Activated CD4-positive, alpha-beta memory T cell treated with anti-CD3 and anti-CD28 coated beads for 36 hours (primary cell): ENCODE results near the gene MAST2. TPM values are rescaled to one million over a fixed set of nuclear protein-coding genes. Genes with fewer than 3 reads are reported as not detected.
"Not testable (repeated sequence)": the region's sequence is repeated elsewhere in the genome, so short reads cannot be mapped to it uniquely, and the experiment has no call there.

Source experiments
- CTCF ChIA-PET: fragments of 350-600 bp; sonication (Branson Sonifier 250); formaldehyde crosslinking; loops from one replicate; lab custom pipeline; 2021; ENCODE audit warnings: antibody characterized with exemption, inconsistent platforms; lab: Charles Lee
- POLR2A ChIA-PET: fragments of 350-600 bp; sonication (Branson Sonifier 250); formaldehyde crosslinking; loops from one replicate; lab custom pipeline; 2021; ENCODE audit warnings: antibody characterized with exemption; lab: Charles Lee
- DNase-seq: peaks from one replicate; pipeline ENCODE4 v3.0.0-alpha.2; 2020
- H3K27ac Mint-ChIP-seq: one replicate; pipeline ENCODE4 v1.8.0; 2021; ENCODE audit warnings: mixed read lengths
- H3K27me3 Mint-ChIP-seq: one replicate; pipeline ENCODE4 v1.8.0; 2021; ENCODE audit warnings: mixed read lengths
- H3K36me3 Mint-ChIP-seq: one replicate; pipeline ENCODE4 v1.8.0; 2021; ENCODE audit warnings: mixed read lengths
- H3K4me1 Mint-ChIP-seq: one replicate; pipeline ENCODE4 v1.8.0; 2021; ENCODE audit warnings: low read depth, mixed read lengths
- H3K4me3 Mint-ChIP-seq: one replicate; pipeline ENCODE4 v1.8.0; 2021; ENCODE audit warnings: mild to moderate bottlenecking, mixed read lengths
- H3K9me3 Mint-ChIP-seq: one replicate; pipeline ENCODE4 v1.8.0; 2021; ENCODE audit warnings: mixed read lengths
- intact Hi-C: fragments of 100-400 bp; cut with micrococcal nuclease; formaldehyde crosslinking; loops from one replicate; pipeline ENCODE4 v1.15.1; 2023
- total RNA-seq, 2 experiments: library from RNA; stranded (reverse); gene quantifications; one replicate each; pipeline ENCODE4 v1.2.3, GENCODE V29; 2021

Gene MAST2
- total RNA-seq, 2 experiments from 2014 or later = 25.1 to 26.6 TPM

DNA sequence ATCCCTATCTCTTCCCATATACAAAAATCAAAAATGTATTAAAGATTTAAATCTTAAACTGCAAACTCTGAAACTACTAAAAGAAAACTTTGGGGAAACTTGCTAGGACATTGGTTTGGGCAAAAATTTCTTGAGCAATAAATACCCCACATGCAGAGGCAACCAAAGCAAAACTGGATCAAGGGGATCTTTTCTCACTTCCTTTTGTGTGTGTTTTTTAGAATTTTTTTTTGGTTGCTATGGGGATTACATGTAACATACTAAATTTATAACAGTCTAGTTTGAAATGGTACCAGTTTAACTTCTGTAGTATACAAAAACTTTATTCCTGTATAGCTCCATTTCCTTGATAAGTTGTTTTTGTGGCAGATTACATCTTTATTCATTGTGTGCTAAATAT, 16.8 kb downstream of the MAST2 start:
- H3K27me3 Mint-ChIP-seq = no peaks in the 10 kb centered on the region
- no peak overlapping the region for H3K4me3 Mint-ChIP-seq
- H3K36me3 Mint-ChIP-seq = peaks cover 14% of the 10 kb centered on the region
- CTCF ChIA-PET = no interaction called here
- no peak overlapping the region for H3K27ac Mint-ChIP-seq
- peaks cover 11% of the 10 kb centered on the region for H3K4me1 Mint-ChIP-seq
- no peaks in the 10 kb centered on the region for H3K9me3 Mint-ChIP-seq
- POLR2A ChIA-PET = no interaction called here
- intact Hi-C loops = no loop called here
- no peak for DNase-seq

DNA sequence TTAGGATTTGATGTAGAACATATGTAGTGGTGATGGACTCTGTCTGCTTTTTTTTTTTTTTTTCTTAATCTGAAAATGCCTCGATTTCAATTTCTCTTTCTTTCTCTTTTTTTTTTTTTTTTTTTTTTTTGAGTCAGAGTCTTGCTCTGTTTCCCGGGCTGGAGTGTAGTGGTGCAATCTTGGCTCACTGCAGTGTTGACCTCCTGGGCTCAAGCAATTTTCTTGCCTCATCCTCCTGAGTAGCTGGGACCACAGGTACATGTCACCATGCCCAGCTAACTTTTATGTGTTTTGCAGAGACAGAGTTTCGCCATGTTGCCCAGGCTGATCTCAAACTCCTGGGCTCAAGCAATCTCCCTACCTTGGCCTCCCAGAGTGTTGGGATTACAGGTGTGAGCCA, 17.4 kb downstream of the MAST2 start:
- intact Hi-C loops = no loop called here
- CTCF ChIA-PET = no interaction called here
- peaks cover 16% of the 10 kb centered on the region for H3K36me3 Mint-ChIP-seq
- no peaks in the 10 kb centered on the region for H3K27me3 Mint-ChIP-seq
- peaks cover 11% of the 10 kb centered on the region for H3K4me1 Mint-ChIP-seq
- POLR2A ChIA-PET = no interaction called here
- no peak overlapping the region for H3K4me3 Mint-ChIP-seq
- no peak for DNase-seq
- no peak overlapping the region for H3K27ac Mint-ChIP-seq
- no peaks in the 10 kb centered on the region for H3K9me3 Mint-ChIP-seq

DNA sequence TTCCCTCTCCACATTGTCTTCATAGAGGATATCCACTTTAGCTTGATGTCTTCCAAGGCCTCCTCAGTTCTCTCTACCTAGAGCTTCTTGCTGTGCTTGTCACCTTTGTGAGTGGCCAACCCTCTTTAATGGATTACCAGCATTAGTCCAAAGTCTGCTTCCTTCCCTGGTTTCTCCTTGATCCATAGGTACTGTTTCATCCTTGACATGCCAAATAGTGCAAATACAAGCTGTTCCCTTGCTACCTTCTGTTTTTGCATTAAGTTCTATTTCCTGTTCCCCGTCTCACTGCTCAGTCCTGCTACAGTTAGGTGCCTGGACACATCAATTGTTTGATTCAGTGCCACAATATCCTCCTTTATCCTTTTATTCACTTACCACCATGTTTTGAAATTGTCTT, 19.2 kb downstream of the MAST2 start:
- no peak overlapping the region for H3K27ac Mint-ChIP-seq
- H3K27me3 Mint-ChIP-seq = no peaks in the 10 kb centered on the region
- H3K4me3 Mint-ChIP-seq = no peak overlapping the region
- ChIA-PET POLR2A (no interaction called here), CTCF (no interaction called here)
- intact Hi-C loops = no loop called here
- peaks cover 11% of the 10 kb centered on the region for H3K4me1 Mint-ChIP-seq
- no peak for DNase-seq
- H3K9me3 Mint-ChIP-seq = no peaks in the 10 kb centered on the region
- peaks cover 21% of the 10 kb centered on the region for H3K36me3 Mint-ChIP-seq

DNA sequence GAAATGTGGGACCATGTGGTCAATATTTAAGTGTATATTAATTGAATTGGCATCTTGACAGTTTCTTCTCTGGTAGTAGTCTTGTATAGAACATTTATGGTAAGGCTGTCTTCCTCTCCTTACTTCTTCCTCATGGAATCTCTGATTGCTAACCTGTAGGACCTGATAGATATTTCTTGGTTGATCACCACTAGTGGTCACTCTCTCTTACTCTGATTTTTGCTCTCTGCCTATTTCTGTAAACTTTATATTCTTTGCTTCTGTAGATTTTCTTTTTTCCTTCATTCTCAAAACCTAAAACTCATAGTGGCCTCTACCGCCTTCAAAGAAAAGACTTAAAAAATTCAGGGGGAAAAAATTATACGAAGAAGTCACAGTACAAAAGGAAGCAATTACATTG, 21.2 kb downstream of the MAST2 start:
- Mint-ChIP-seq H3K4me1 (peaks cover 9% of the 10 kb centered on the region), H3K4me3 (no peak overlapping the region), H3K27ac (no peak overlapping the region), H3K9me3 (no peaks in the 10 kb centered on the region), H3K27me3 (no peaks in the 10 kb centered on the region), H3K36me3 (peaks cover 25% of the 10 kb centered on the region)
- POLR2A ChIA-PET = no interaction called here
- intact Hi-C loops = no loop called here
- DNase-seq = no peak
- CTCF ChIA-PET = no interaction called here

DNA sequence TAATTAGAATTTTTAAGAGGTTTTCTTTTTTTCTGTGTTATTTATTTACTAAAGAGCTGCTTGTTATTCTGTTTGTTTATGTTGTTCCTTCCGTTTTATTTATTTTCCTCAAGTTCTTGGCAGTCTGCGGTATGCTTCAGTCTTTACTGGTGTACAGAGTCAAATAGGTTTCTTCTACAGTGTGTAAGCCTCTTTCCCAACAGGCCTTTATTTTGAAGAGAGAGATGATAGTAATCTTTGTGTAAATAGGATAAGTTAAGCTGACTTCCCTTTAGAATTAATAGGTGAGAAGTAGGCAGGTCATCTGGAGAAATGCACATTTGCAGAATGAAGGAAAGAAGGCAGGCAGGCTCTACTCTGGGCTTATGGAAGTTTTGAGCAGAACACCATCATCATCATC, 23.8 kb downstream of the MAST2 start:
- H3K27me3 Mint-ChIP-seq = no peaks in the 10 kb centered on the region
- no peak overlapping the region for H3K4me3 Mint-ChIP-seq
- H3K27ac Mint-ChIP-seq = no peak overlapping the region
- H3K36me3 Mint-ChIP-seq = peaks cover 25% of the 10 kb centered on the region
- no peaks in the 10 kb centered on the region for H3K9me3 Mint-ChIP-seq
- intact Hi-C loops = no loop called here
- no peaks in the 10 kb centered on the region for H3K4me1 Mint-ChIP-seq
- ChIA-PET CTCF (no interaction called here), POLR2A (no interaction called here)
- DNase-seq = no peak

DNA sequence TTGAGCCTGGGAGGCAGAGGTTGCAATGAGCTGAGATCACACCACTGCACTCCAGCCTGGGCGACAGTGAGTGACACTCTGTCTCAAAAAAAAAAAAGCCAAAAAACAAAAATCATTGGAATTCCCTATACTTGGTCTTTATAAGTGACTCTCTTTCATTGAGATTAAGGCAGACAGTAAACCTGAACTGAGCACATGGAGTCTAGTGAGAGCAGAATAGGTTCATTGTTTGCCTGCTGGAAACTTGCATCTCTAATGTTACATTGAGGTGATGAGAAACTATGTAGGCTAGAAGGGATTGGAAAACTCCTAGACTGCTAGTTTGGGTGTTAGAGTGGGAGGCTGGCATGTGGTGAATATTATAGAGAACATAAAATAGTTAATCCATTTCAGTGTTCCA, 25.4 kb downstream of the MAST2 start:
- no peaks in the 10 kb centered on the region for H3K27me3 Mint-ChIP-seq
- H3K36me3 Mint-ChIP-seq = peaks cover 25% of the 10 kb centered on the region
- no peak for DNase-seq
- no peak overlapping the region for H3K27ac Mint-ChIP-seq
- H3K9me3 Mint-ChIP-seq = no peaks in the 10 kb centered on the region
- intact Hi-C loops = no loop called here
- ChIA-PET CTCF (no interaction called here), POLR2A (no interaction called here)
- peaks cover 6% of the 10 kb centered on the region for H3K4me1 Mint-ChIP-seq
- no peak overlapping the region for H3K4me3 Mint-ChIP-seq

DNA sequence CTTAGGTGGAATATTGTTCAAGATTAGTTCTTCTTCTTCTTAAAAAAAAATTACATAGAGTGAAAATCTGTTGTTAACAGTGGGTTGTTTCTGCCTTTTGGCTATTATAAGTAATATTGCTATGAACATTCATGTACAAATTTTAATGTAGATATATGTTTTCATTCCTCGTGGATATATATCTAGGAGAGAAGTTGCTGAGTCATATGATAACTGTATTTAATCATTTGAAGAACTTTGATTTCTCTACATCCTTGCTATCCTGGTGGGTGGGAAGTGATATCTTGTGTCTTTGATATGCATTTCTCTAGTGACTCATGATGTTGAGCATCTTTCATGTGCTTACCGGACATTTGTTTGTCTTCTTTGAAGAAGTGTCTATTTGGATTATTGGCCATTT, 29.9 kb downstream of the MAST2 start:
- CTCF ChIA-PET = no interaction called here
- POLR2A ChIA-PET = no interaction called here
- H3K27ac Mint-ChIP-seq = no peak overlapping the region

DNA sequence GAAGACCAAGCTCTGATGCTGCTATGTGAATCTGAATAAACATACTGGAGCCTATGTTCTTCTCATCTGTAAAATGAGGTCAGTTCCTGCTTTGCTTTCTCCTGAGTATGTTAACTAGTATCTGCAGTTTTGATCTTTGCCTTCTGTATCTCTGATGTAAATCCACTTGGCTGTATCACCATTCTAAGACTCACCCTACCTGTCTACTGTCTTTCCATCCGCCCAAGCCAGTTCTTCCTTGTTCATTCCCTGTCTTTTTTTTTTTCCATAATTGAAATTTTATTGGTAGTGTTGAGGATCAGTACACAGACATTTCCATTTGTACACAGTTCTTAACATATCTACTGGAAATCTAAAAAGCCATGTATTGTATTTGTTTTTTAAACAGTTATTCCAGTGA, 31.3 kb downstream of the MAST2 start:
- no peaks in the 10 kb centered on the region for H3K9me3 Mint-ChIP-seq
- no peak overlapping the region for H3K27ac Mint-ChIP-seq
- intact Hi-C loops = no loop called here
- H3K4me1 Mint-ChIP-seq = peaks cover 6% of the 10 kb centered on the region
- H3K36me3 Mint-ChIP-seq = peaks cover 3% of the 10 kb centered on the region
- CTCF ChIA-PET = no interaction called here
- no peaks in the 10 kb centered on the region for H3K27me3 Mint-ChIP-seq
- POLR2A ChIA-PET = no interaction called here
- no peak for DNase-seq
- no peak overlapping the region for H3K4me3 Mint-ChIP-seq

More for the DNA sequence above, 29.9 kb downstream of the MAST2 start:
- peaks cover 6% of the 10 kb centered on the region for H3K4me1 Mint-ChIP-seq
- intact Hi-C loops = no loop called here
- DNase-seq = no peak
- H3K4me3 Mint-ChIP-seq = no peak overlapping the region
- no peaks in the 10 kb centered on the region for H3K9me3 Mint-ChIP-seq
- H3K27me3 Mint-ChIP-seq = no peaks in the 10 kb centered on the region
- H3K36me3 Mint-ChIP-seq = peaks cover 5% of the 10 kb centered on the region

DNA sequence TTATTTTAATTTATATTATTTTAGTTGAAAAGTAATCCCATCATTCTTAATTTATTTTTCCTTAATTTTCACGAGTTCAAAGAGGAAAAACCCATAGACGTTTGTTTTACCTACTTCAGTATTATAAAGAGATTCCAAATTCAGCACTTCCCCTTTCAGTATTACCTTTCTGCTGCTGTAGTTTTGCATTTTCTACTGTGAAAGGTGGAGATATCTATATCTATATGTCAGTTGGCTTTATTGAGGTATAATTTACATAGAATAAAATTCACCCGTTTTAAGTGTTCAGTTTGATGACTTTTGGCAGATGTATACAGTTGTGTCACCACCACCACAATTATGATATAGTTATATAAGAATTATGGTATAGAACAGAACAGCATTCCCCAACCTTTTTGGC, 33.0 kb downstream of the MAST2 start:
- no peak overlapping the region for H3K4me3 Mint-ChIP-seq
- ChIA-PET POLR2A (no interaction called here), CTCF (no interaction called here)

DNA sequence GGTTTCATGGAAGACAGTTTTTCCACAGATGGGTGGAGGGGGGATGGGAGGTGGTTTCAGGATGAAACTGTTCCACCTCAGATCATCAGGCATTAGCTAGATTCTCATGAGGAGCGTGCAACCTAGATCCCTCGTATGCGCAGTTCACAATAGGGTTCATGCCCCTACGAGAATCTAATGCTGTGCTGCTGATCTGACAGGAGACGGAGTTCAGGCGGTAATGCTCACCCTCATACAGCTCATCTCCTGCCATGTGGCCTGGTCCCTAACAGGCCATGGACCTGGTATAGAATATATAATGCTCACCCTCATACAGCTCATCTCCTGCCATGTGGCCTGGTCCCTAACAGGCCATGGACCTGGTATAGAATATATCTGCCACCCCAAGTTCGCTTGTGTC, 33.4 kb downstream of the MAST2 start:
- intact Hi-C loops, H3K27ac Mint-ChIP-seq, H3K4me3 Mint-ChIP-seq, POLR2A ChIA-PET, DNase-seq, H3K4me1 Mint-ChIP-seq, H3K27me3 Mint-ChIP-seq, H3K36me3 Mint-ChIP-seq, CTCF ChIA-PET, H3K9me3 Mint-ChIP-seq: not testable (repeated sequence)

More for the DNA sequence above, 33.0 kb downstream of the MAST2 start:
- no peak for DNase-seq
- H3K36me3 Mint-ChIP-seq = peaks cover 3% of the 10 kb centered on the region
- H3K4me1 Mint-ChIP-seq = peaks cover 6% of the 10 kb centered on the region
- no peaks in the 10 kb centered on the region for H3K27me3 Mint-ChIP-seq
- intact Hi-C loops = no loop called here
- no peaks in the 10 kb centered on the region for H3K9me3 Mint-ChIP-seq
- no peak overlapping the region for H3K27ac Mint-ChIP-seq

DNA sequence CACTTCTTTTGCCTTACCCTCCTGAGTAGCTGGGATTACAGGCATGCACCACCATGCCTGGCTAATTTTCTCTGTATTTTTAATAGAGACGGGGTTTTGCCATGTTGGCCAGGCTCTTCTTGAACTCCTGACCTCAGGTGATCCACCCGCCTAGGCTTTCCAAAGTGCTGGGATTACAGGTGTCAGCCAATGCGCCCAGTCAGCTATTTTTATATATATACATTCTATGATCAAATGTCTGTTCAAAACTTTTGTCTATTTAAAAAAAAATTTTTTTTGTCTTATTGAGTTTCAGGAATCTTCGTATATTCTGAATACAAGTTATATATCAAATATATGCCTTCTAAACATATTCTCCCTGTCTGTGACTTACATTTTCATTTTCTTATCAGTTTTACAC, 34.9 kb downstream of the MAST2 start:
- CTCF ChIA-PET, POLR2A ChIA-PET: not testable (repeated sequence)

DNA sequence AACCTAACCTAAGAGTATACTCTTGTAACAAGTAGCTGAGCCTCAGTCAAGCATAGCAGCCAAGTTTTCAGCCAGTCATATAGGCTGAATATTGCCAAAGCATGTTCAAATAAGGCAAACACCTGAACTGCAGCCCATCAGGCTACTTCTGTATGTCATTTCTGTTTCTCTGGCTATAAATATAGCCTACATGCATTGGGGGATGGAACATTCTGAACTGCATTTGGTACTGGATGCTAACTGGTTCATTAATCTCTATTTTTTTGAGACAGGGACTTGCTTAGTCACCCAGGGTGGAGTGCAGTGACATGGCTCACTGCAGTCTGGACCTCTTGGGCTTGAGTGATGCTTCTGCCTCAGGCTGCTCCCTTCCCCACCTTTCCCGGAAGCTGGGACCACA, 37.3 kb downstream of the MAST2 start:
- intact Hi-C loops = loop anchor here (5.0 kb wide), 1 partner anchor 253 kb away; no protein-coding TSS in a partner anchor
- DNase-seq = no peak
- POLR2A ChIA-PET = no interaction called here
- CTCF ChIA-PET = interaction anchor here (0.5 kb wide), 1 partner anchor 508 kb away, joined by 4 read pairs; no protein-coding TSS in a partner anchor
- Mint-ChIP-seq H3K27me3 (no peaks in the 10 kb centered on the region), H3K9me3 (no peaks in the 10 kb centered on the region), H3K27ac (no peak overlapping the region), H3K4me1 (peaks cover 13% of the 10 kb centered on the region), H3K4me3 (no peak overlapping the region), H3K36me3 (peaks cover 1% of the 10 kb centered on the region)

More for the DNA sequence above, 34.9 kb downstream of the MAST2 start:
- H3K27me3 Mint-ChIP-seq, intact Hi-C loops, H3K27ac Mint-ChIP-seq, DNase-seq, H3K36me3 Mint-ChIP-seq, H3K4me3 Mint-ChIP-seq, H3K9me3 Mint-ChIP-seq: not testable (repeated sequence)
- peaks cover 12% of the 10 kb centered on the region for H3K4me1 Mint-ChIP-seq

DNA sequence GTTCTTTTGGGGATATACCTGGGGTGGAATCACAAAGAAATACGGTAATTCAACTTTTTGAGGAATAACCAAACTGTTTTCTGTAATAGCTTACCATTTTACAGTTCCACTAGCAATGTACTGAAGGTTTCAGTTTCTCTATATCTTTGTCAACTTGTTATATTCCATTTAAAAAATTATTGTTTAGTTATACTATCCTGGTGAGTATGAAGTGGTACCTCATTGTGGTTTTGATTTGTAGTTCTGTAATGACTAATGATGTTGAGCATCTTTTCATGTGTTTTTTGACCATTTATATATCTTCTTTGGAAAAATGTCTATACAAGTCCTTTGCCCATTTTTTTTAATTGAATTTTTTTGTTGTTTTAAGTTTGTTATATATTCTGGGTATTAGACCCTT, 39.4 kb downstream of the MAST2 start:
- CTCF ChIA-PET = interaction anchor here (1.6 kb wide), 1 partner anchor 19 kb away, joined by 5 read pairs; no protein-coding TSS in a partner anchor
- intact Hi-C loops = loop anchor here (2.0 to 5.0 kb wide), 2 partner anchors 156 to 255 kb away; partner anchors contain the start of gene GPBP1L1

More for the DNA sequence above, 39.4 kb downstream of the MAST2 start:
- POLR2A ChIA-PET = interaction anchor here (0.6 kb wide), 1 partner anchor 47 kb away, joined by 3 read pairs; no protein-coding TSS in a partner anchor
- no peaks in the 10 kb centered on the region for H3K27me3 Mint-ChIP-seq
- H3K9me3 Mint-ChIP-seq = no peaks in the 10 kb centered on the region
- H3K4me1 Mint-ChIP-seq = peaks cover 13% of the 10 kb centered on the region
- H3K27ac Mint-ChIP-seq = no peak overlapping the region
- no peak overlapping the region for H3K4me3 Mint-ChIP-seq
- H3K36me3 Mint-ChIP-seq = peaks cover 1% of the 10 kb centered on the region
- no peak for DNase-seq
